Renal cortex interstitium (tissue), 15 donors: ENCODE measurements around the gene RAI1. TPM values are rescaled to one million over a fixed set of nuclear protein-coding genes. Genes with fewer than 3 reads are reported as not detected.
"Not testable (repeated sequence)": the region's sequence is repeated elsewhere in the genome, so short reads cannot be mapped to it uniquely, and the experiment has no call there.

Experiments
- DNase-seq, 11 donors: peaks; one replicate each; pipeline ENCODE4 v3.0.0-alpha.2; 2013; ENCODE audit warnings: low read depth in 9 of 11, low spot score in 4 of 11; ENCODE audit errors: extremely low read depth in 1 of 11
- long read RNA-seq, 16 experiments: transcript quantifications; one replicate each; lab custom pipeline, GENCODE V29; 2026
- polyA plus RNA-seq, 3 donors: library from polyadenylated mRNA; unstranded; fragments of 120-200 nt; gene quantifications; one replicate each; pipeline ENCODE4 v1.2.1, GENCODE V29; 2013; ENCODE audit not compliant: insufficient read length in 3 of 3

RAI1 gene
- 10 to 100 TPM; 20.1 to 41.1 (median 31.1) TPM for polyA plus RNA-seq
- long read RNA-seq, donor 1, partial matches to known transcripts = 19 of 23 reads
- long read RNA-seq, donor 1, other reads (novel, unspliced or antisense) = 0 of 23 reads
- long read RNA-seq, donor 2, transcript RAI1-206 (2 exons, 489 nt) = major isoform, 5 of 26 reads
- long read RNA-seq, donor 2, partial matches to known transcripts = 20 of 26 reads
- long read RNA-seq, donor 2, other reads (novel, unspliced or antisense) = 0 of 26 reads
- long read RNA-seq, donor 3, partial matches to known transcripts = 43 of 44 reads
- long read RNA-seq, donor 3, other reads (novel, unspliced or antisense) = 0 of 44 reads
- long read RNA-seq, donor 4, full-length matches to known transcripts = 3 of 18 reads
- long read RNA-seq, donor 4, partial matches to known transcripts = 15 of 18 reads
- long read RNA-seq, donor 4, other reads (novel, unspliced or antisense) = 0 of 18 reads
- long read RNA-seq, donor 5 = 0 reads
- long read RNA-seq, donor 6, partial matches to known transcripts = 20 of 24 reads
- long read RNA-seq, donor 6, other reads (novel, unspliced or antisense) = 0 of 24 reads
- long read RNA-seq, donor 7, partial matches to known transcripts = 12 of 13 reads
- long read RNA-seq, donor 7, other reads (novel, unspliced or antisense) = 0 of 13 reads
- long read RNA-seq, donor 8 = 0 reads
- long read RNA-seq, donor 9, full-length matches to known transcripts = 4 of 16 reads
- long read RNA-seq, donor 9, partial matches to known transcripts = 12 of 16 reads
- long read RNA-seq, donor 9, other reads (novel, unspliced or antisense) = 0 of 16 reads
- long read RNA-seq, donor 10, partial matches to known transcripts = 13 of 16 reads
- long read RNA-seq, donor 10, other reads (novel, unspliced or antisense) = 0 of 16 reads
- long read RNA-seq, donor 11, partial matches to known transcripts = 7 of 8 reads
- long read RNA-seq, donor 11, other reads (novel, unspliced or antisense) = 0 of 8 reads
- long read RNA-seq, donor 12, partial matches to known transcripts = 5 of 5 reads
- long read RNA-seq, donor 12, other reads (novel, unspliced or antisense) = 0 of 5 reads
- long read RNA-seq, donor 13 = 0 reads
- long read RNA-seq, donor 14, partial matches to known transcripts = 0 of 5 reads
- long read RNA-seq, donor 14, other reads (novel, unspliced or antisense) = 0 of 5 reads
- long read RNA-seq, donor 15, partial matches to known transcripts = 8 of 10 reads
- long read RNA-seq, donor 15, other reads (novel, unspliced or antisense) = 0 of 10 reads
- long read RNA-seq, donor 16, full-length matches to known transcripts = 9 of 75 reads
- long read RNA-seq, donor 16, partial matches to known transcripts = 66 of 75 reads
- long read RNA-seq, donor 16, other reads (novel, unspliced or antisense) = 0 of 75 reads

GRCh38 chr17:17681187-17681743 is at the start of gene RAI1:
TSS of gene RAI1 (plus strand) at chr17:17681458. CDS start at chr17:17792949, 111,491 bp downstream.
- peak in 2 of 11 donors; percentile 75 to 79 for DNase-seq

- not testable (repeated sequence) for DNase-seq
Measured at GRCh38 chr17:17632690-17633089, 48.6 kb upstream of the RAI1 start.

- no peak for DNase-seq
Measured at GRCh38 chr17:17633310-17633709, 47.9 kb upstream of the RAI1 start.

GRCh38 chr17:17635126-17635525 is 46.1 kb upstream of the RAI1 start:
- no peak for DNase-seq

- not testable (repeated sequence) for DNase-seq
Measured at GRCh38 chr17:17635537-17636271, 45.6 kb upstream of the RAI1 start.

GRCh38 chr17:17636272-17636885 is 44.9 kb upstream of the RAI1 start:
- DNase-seq = no peak

GRCh38 chr17:17638467-17638866 is 42.8 kb upstream of the RAI1 start:
- DNase-seq = no peak

GRCh38 chr17:17639661-17640270 is 41.5 kb upstream of the RAI1 start:
- not testable (repeated sequence) for DNase-seq

GRCh38 chr17:17641621-17642409 is 39.4 kb upstream of the RAI1 start:
- peak; percentile 57 to 81 (median 70) for DNase-seq

GRCh38 chr17:17645148-17645547 is 36.1 kb upstream of the RAI1 start:
- not testable (repeated sequence) for DNase-seq

- DNase-seq = no peak
Measured at GRCh38 chr17:17645961-17646360, 35.3 kb upstream of the RAI1 start.

- DNase-seq = no peak
Measured at GRCh38 chr17:17647524-17648178, 33.6 kb upstream of the RAI1 start.

- no peak for DNase-seq
Measured at GRCh38 chr17:17648762-17649161, 32.5 kb upstream of the RAI1 start.

- no peak for DNase-seq
Measured at GRCh38 chr17:17650959-17651358, 30.3 kb upstream of the RAI1 start.

- DNase-seq = no peak
Measured at GRCh38 chr17:17653343-17653742, 27.9 kb upstream of the RAI1 start.

- DNase-seq = no peak
Measured at GRCh38 chr17:17659340-17659739, 21.9 kb upstream of the RAI1 start.
